ENCODE data around the gene C1orf50. TPM values are rescaled to one million over a fixed set of nuclear protein-coding genes. Genes with fewer than 3 reads are reported as not detected.

The C1orf50 gene
- total RNA-seq, 1 donor from 2014 or later, result 3.2 TPM

DNA sequence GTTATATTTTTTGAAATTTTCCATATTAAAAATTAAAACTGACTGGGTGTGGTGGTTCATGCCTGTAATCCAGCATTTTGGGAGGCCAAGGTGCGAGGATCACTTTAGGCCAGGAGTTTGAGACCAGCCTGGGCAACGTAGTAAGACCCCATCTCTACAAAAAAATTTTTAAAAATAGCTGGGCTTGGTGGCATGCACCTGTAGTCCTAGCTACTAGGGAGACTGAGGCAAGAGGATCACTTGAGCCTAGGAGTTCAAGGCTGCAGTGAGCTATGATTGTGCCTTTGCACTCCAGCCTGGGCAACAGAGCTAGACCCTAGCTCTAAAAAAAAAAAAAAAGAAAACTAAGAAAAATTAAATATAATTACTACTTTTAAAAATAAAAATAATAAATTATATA, 54.6 kb downstream of the C1orf50 start:
- DNase-seq (ENCODE audit: extremely low spot score in 2 of 2), result no peak
- intact Hi-C loops (cut with DNase I), result no loop called here
- H3K27me3 ChIP-seq, result no peaks in the 10 kb centered on the region

DNA sequence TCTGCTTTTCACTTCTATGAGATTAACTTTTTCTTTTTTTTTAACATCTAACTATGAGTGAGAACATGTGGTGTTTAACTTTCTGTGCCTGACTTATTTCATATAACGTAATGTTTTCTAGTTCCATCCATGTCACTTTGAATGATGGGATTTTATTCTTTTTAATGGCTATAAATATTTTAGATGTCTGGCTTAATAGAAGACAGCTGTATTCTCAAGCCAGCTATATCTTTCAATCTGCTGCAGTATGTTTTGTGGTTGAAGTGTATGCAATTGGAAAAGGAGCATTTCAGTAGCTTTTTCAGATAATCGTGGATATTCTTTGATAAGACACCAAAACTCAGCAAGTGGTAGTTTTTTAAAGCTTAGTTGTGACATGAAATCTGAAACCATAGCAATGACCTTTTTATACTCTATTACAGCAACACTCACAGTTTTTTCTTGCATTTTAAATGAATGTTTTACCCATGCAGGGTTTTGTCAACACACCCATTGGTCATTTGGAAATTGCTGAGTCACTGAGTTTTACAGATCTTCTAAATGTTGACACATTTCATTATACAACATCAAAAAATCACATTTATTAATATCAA, 55.8 kb downstream of the C1orf50 start:
- H3K27me3 ChIP-seq, result no peaks in the 10 kb centered on the region
- peaks cover 20% of the 10 kb centered on the region for H3K4me1 ChIP-seq
- intact Hi-C loops (cut with DNase I), result no loop called here
- no peaks in the 10 kb centered on the region for H3K9me3 ChIP-seq
- no peak overlapping the region for H3K27ac ChIP-seq
- H3K4me3 ChIP-seq, result no peak overlapping the region
- no peaks in the 10 kb centered on the region for H3K36me3 ChIP-seq
- TF ChIP-seq POLR2A (IDR thresholded peaks at IDR 0.05) (no peak), POLR2AphosphoS5 (IDR thresholded peaks at IDR 0.05; ENCODE audit: insufficient read depth in 1 of 2, low read depth in 1 of 2) (no peak)
- TF ChIP-seq, protein P1, sequence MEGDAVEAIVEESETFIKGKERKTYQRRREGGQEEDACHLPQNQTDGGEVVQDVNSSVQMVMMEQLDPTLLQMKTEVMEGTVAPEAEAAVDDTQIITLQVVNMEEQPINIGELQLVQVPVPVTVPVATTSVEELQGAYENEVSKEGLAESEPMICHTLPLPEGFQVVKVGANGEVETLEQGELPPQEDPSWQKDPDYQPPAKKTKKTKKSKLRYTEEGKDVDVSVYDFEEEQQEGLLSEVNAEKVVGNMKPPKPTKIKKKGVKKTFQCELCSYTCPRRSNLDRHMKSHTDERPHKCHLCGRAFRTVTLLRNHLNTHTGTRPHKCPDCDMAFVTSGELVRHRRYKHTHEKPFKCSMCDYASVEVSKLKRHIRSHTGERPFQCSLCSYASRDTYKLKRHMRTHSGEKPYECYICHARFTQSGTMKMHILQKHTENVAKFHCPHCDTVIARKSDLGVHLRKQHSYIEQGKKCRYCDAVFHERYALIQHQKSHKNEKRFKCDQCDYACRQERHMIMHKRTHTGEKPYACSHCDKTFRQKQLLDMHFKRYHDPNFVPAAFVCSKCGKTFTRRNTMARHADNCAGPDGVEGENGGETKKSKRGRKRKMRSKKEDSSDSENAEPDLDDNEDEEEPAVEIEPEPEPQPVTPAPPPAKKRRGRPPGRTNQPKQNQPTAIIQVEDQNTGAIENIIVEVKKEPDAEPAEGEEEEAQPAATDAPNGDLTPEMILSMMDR (IDR thresholded peaks at IDR 0.05), result no peak
- no peak for DNase-seq (ENCODE audit: extremely low spot score in 2 of 2)

More for the DNA sequence above, 54.6 kb downstream of the C1orf50 start:
- Histone ChIP-seq H3K4me3 (no peak overlapping the region), H3K27ac (no peak overlapping the region), H3K4me1 (peaks cover 24% of the 10 kb centered on the region), H3K36me3 (no peaks in the 10 kb centered on the region), H3K9me3 (no peaks in the 10 kb centered on the region)
- TF ChIP-seq, protein P1 (IDR thresholded peaks at IDR 0.05), result no peak
- TF ChIP-seq POLR2A (IDR thresholded peaks at IDR 0.05) (no peak), POLR2AphosphoS5 (IDR thresholded peaks at IDR 0.05; ENCODE audit: insufficient read depth in 1 of 2, low read depth in 1 of 2) (no peak)

- H3K4me3 ChIP-seq, result no peak overlapping the region
- no peak for DNase-seq (ENCODE audit: extremely low spot score in 2 of 2)
- H3K4me1 ChIP-seq, result peaks cover 11% of the 10 kb centered on the region
- intact Hi-C loops (cut with DNase I), result no loop called here
- no peaks in the 10 kb centered on the region for H3K27me3 ChIP-seq
- no peaks in the 10 kb centered on the region for H3K9me3 ChIP-seq
- TF ChIP-seq, protein P1 (IDR thresholded peaks at IDR 0.05), result no peak
- TF ChIP-seq POLR2AphosphoS5 (IDR thresholded peaks at IDR 0.05; ENCODE audit: insufficient read depth in 1 of 2, low read depth in 1 of 2) (no peak), POLR2A (IDR thresholded peaks at IDR 0.05) (no peak)
- no peak overlapping the region for H3K27ac ChIP-seq
- H3K36me3 ChIP-seq, result no peaks in the 10 kb centered on the region
These were observed 57.5 kb downstream of the C1orf50 start for GRCh38 chr1:42824481-42825035.

- H3K27me3 ChIP-seq, result no peaks in the 10 kb centered on the region
- no peak for DNase-seq (ENCODE audit: extremely low spot score in 2 of 2)
- peaks cover 11% of the 10 kb centered on the region for H3K4me1 ChIP-seq
- TF ChIP-seq POLR2A (IDR thresholded peaks at IDR 0.05) (no peak), POLR2AphosphoS5 (IDR thresholded peaks at IDR 0.05; ENCODE audit: insufficient read depth in 1 of 2, low read depth in 1 of 2) (no peak)
- TF ChIP-seq, protein P1 (IDR thresholded peaks at IDR 0.05), result no peak
- no peak overlapping the region for H3K27ac ChIP-seq
- no peaks in the 10 kb centered on the region for H3K9me3 ChIP-seq
- H3K36me3 ChIP-seq, result no peaks in the 10 kb centered on the region
- no peak overlapping the region for H3K4me3 ChIP-seq
- intact Hi-C loops (cut with DNase I), result no loop called here
These were observed 58.2 kb downstream of the C1orf50 start for GRCh38 chr1:42825036-42825851.

Other genes with a start within 250 kb of the C1orf50 start
- gene PPIH, start 108.8 kb upstream of the C1orf50 start, total RNA-seq, result 30.0 TPM
- gene YBX1, start 84.8 kb upstream of the C1orf50 start, total RNA-seq, result 397 TPM
- not detected for gene CLDN19, start 27.0 kb upstream of the C1orf50 start, total RNA-seq
- 40.5 TPM for gene P3H1, start 221 bp upstream of the C1orf50 start, total RNA-seq
- not detected for gene TMEM269, start 17.7 kb downstream of the C1orf50 start, total RNA-seq
- gene ERMAP, start 49.9 kb downstream of the C1orf50 start, total RNA-seq, result 9.3 TPM
- 23.8 TPM for gene SVBP, start 50.1 kb downstream of the C1orf50 start, total RNA-seq
- 9.3 TPM for gene ZNF691, start 79.4 kb downstream of the C1orf50 start, total RNA-seq
- gene SLC2A1, start 191.6 kb downstream of the C1orf50 start, total RNA-seq, result 286 TPM

Measured in vagina (tissue), 2 donors.